ENCODE data around the gene MYO18B.

MYO18B gene

GRCh38 chr22:25741692-25742626 lies at the start of gene MYO18B:
TSS of gene MYO18B (plus strand) at chr22:25742188. CDS start at chr22:25761093, 18,905 bp downstream.
- no peaks in the 10 kb centered on the region for H3K4me1 ChIP-seq (ENCODE audit: control insufficient read depth, low read depth, low read length)
- H3K36me3 ChIP-seq (ENCODE audit: control insufficient read depth, low read depth, low read length): no peaks in the 10 kb centered on the region
- H3K9ac ChIP-seq (ENCODE audit: low read length): no peak within 1 kb of the TSS
- H3K27ac ChIP-seq (ENCODE audit: low read length): no peak within 1 kb of the TSS
- H3K9me3 ChIP-seq (ENCODE audit: control insufficient read depth, low read depth, low read length): no peaks in the 10 kb centered on the region
- H3K27me3 ChIP-seq (ENCODE audit: control insufficient read depth, insufficient read depth, low read length): no peaks in the 10 kb centered on the region
- H3K4me3 ChIP-seq (ENCODE audit: low read length): no peak within 1 kb of the TSS

- Histone ChIP-seq H3K9me3 (ENCODE audit: control insufficient read depth, low read depth, low read length) (no peaks in the 10 kb centered on the region), H3K9ac (ENCODE audit: low read length) (no peak overlapping the region), H3K27me3 (ENCODE audit: control insufficient read depth, insufficient read depth, low read length) (no peaks in the 10 kb centered on the region), H3K4me3 (ENCODE audit: low read length) (no peak overlapping the region), H3K36me3 (ENCODE audit: control insufficient read depth, low read depth, low read length) (peaks cover 28% of the 10 kb centered on the region), H3K4me1 (ENCODE audit: control insufficient read depth, low read depth, low read length) (no peaks in the 10 kb centered on the region), H3K27ac (ENCODE audit: low read length) (no peak overlapping the region)
Measured at GRCh38 chr22:25692397-25693267, 49.4 kb upstream of the MYO18B start.

GRCh38 chr22:25693268-25693565 lies 48.8 kb upstream of the MYO18B start:
- H3K9ac ChIP-seq (ENCODE audit: low read length): no peak overlapping the region
- H3K36me3 ChIP-seq (ENCODE audit: control insufficient read depth, low read depth, low read length): peaks cover 28% of the 10 kb centered on the region
- H3K27ac ChIP-seq (ENCODE audit: low read length): no peak overlapping the region

GRCh38 chr22:25694196-25694907 lies 47.6 kb upstream of the MYO18B start:
- Histone ChIP-seq H3K4me3 (ENCODE audit: low read length) (no peak overlapping the region), H3K27ac (ENCODE audit: low read length) (no peak overlapping the region), H3K36me3 (ENCODE audit: control insufficient read depth, low read depth, low read length) (peaks cover 28% of the 10 kb centered on the region), H3K9ac (ENCODE audit: low read length) (no peak overlapping the region), H3K4me1 (ENCODE audit: control insufficient read depth, low read depth, low read length) (no peaks in the 10 kb centered on the region), H3K27me3 (ENCODE audit: control insufficient read depth, insufficient read depth, low read length) (no peaks in the 10 kb centered on the region), H3K9me3 (ENCODE audit: control insufficient read depth, low read depth, low read length) (no peaks in the 10 kb centered on the region)

More at GRCh38 chr22:25693268-25693565, 48.8 kb upstream of the MYO18B start:
- Histone ChIP-seq H3K4me1 (ENCODE audit: control insufficient read depth, low read depth, low read length) (no peaks in the 10 kb centered on the region), H3K4me3 (ENCODE audit: low read length) (no peak overlapping the region), H3K9me3 (ENCODE audit: control insufficient read depth, low read depth, low read length) (no peaks in the 10 kb centered on the region), H3K27me3 (ENCODE audit: control insufficient read depth, insufficient read depth, low read length) (no peaks in the 10 kb centered on the region)

GRCh38 chr22:25695146-25695545 lies 46.8 kb upstream of the MYO18B start:
- no peak overlapping the region for H3K4me3 ChIP-seq (ENCODE audit: low read length)
- H3K27ac ChIP-seq (ENCODE audit: low read length): no peak overlapping the region
- no peak overlapping the region for H3K9ac ChIP-seq (ENCODE audit: low read length)
- no peaks in the 10 kb centered on the region for H3K9me3 ChIP-seq (ENCODE audit: control insufficient read depth, low read depth, low read length)
- peaks cover 26% of the 10 kb centered on the region for H3K36me3 ChIP-seq (ENCODE audit: control insufficient read depth, low read depth, low read length)
- no peaks in the 10 kb centered on the region for H3K4me1 ChIP-seq (ENCODE audit: control insufficient read depth, low read depth, low read length)
- H3K27me3 ChIP-seq (ENCODE audit: control insufficient read depth, insufficient read depth, low read length): no peaks in the 10 kb centered on the region

- Histone ChIP-seq H3K4me3 (ENCODE audit: low read length) (no peak overlapping the region), H3K4me1 (ENCODE audit: control insufficient read depth, low read depth, low read length) (no peaks in the 10 kb centered on the region), H3K27me3 (ENCODE audit: control insufficient read depth, insufficient read depth, low read length) (no peaks in the 10 kb centered on the region), H3K9me3 (ENCODE audit: control insufficient read depth, low read depth, low read length) (no peaks in the 10 kb centered on the region), H3K9ac (ENCODE audit: low read length) (no peak overlapping the region), H3K27ac (ENCODE audit: low read length) (no peak overlapping the region), H3K36me3 (ENCODE audit: control insufficient read depth, low read depth, low read length) (peaks cover 19% of the 10 kb centered on the region)
Measured at GRCh38 chr22:25696763-25697162, 45.2 kb upstream of the MYO18B start.

- Histone ChIP-seq H3K27me3 (ENCODE audit: control insufficient read depth, insufficient read depth, low read length) (no peaks in the 10 kb centered on the region), H3K4me3 (ENCODE audit: low read length) (no peak overlapping the region), H3K36me3 (ENCODE audit: control insufficient read depth, low read depth, low read length) (peaks cover 16% of the 10 kb centered on the region), H3K4me1 (ENCODE audit: control insufficient read depth, low read depth, low read length) (no peaks in the 10 kb centered on the region), H3K27ac (ENCODE audit: low read length) (no peak overlapping the region), H3K9me3 (ENCODE audit: control insufficient read depth, low read depth, low read length) (no peaks in the 10 kb centered on the region), H3K9ac (ENCODE audit: low read length) (no peak overlapping the region)
Measured at GRCh38 chr22:25697181-25697664, 44.8 kb upstream of the MYO18B start.

GRCh38 chr22:25697978-25698377 lies 44.0 kb upstream of the MYO18B start:
- no peak overlapping the region for H3K27ac ChIP-seq (ENCODE audit: low read length)
- no peaks in the 10 kb centered on the region for H3K27me3 ChIP-seq (ENCODE audit: control insufficient read depth, insufficient read depth, low read length)
- no peaks in the 10 kb centered on the region for H3K4me1 ChIP-seq (ENCODE audit: control insufficient read depth, low read depth, low read length)
- no peak overlapping the region for H3K9ac ChIP-seq (ENCODE audit: low read length)
- H3K9me3 ChIP-seq (ENCODE audit: control insufficient read depth, low read depth, low read length): no peaks in the 10 kb centered on the region
- H3K4me3 ChIP-seq (ENCODE audit: low read length): no peak overlapping the region
- H3K36me3 ChIP-seq (ENCODE audit: control insufficient read depth, low read depth, low read length): peaks cover 11% of the 10 kb centered on the region

GRCh38 chr22:25698461-25698860 lies 43.5 kb upstream of the MYO18B start:
- no peak overlapping the region for H3K27ac ChIP-seq (ENCODE audit: low read length)

GRCh38 chr22:25698978-25699377 lies 43.0 kb upstream of the MYO18B start:
- Histone ChIP-seq H3K27me3 (ENCODE audit: control insufficient read depth, insufficient read depth, low read length) (no peaks in the 10 kb centered on the region), H3K9ac (ENCODE audit: low read length) (no peak overlapping the region), H3K9me3 (ENCODE audit: control insufficient read depth, low read depth, low read length) (no peaks in the 10 kb centered on the region), H3K4me1 (ENCODE audit: control insufficient read depth, low read depth, low read length) (no peaks in the 10 kb centered on the region), H3K27ac (ENCODE audit: low read length) (no peak overlapping the region), H3K4me3 (ENCODE audit: low read length) (no peak overlapping the region), H3K36me3 (ENCODE audit: control insufficient read depth, low read depth, low read length) (peaks cover 11% of the 10 kb centered on the region)

More at GRCh38 chr22:25698461-25698860, 43.5 kb upstream of the MYO18B start:
- no peak overlapping the region for H3K4me3 ChIP-seq (ENCODE audit: low read length)
- no peak overlapping the region for H3K9ac ChIP-seq (ENCODE audit: low read length)
- no peaks in the 10 kb centered on the region for H3K4me1 ChIP-seq (ENCODE audit: control insufficient read depth, low read depth, low read length)
- peaks cover 11% of the 10 kb centered on the region for H3K36me3 ChIP-seq (ENCODE audit: control insufficient read depth, low read depth, low read length)
- no peaks in the 10 kb centered on the region for H3K27me3 ChIP-seq (ENCODE audit: control insufficient read depth, insufficient read depth, low read length)
- no peaks in the 10 kb centered on the region for H3K9me3 ChIP-seq (ENCODE audit: control insufficient read depth, low read depth, low read length)
